Endothelial cell (in vitro differentiated cells): ENCODE measurements around the gene SLC18B1. TPM values are rescaled to one million over a fixed set of nuclear protein-coding genes. Genes with fewer than 3 reads are reported as not detected.
"Not testable (repeated sequence)": the region's sequence is repeated elsewhere in the genome, so short reads cannot be mapped to it uniquely, and the experiment has no call there.

ENCODE experiments used
- DNase-seq: peaks from one replicate; pipeline ENCODE4 v3.0.0; 2021; ENCODE audit warnings: low spot score
- H3K27ac Mint-ChIP-seq: one replicate; pipeline ENCODE4 v1.8.0; 2021; ENCODE audit warnings: mixed read lengths, inconsistent platforms; ENCODE audit not compliant: unreplicated experiment
- H3K27me3 Mint-ChIP-seq: one replicate; pipeline ENCODE4 v1.8.0; 2021; ENCODE audit warnings: mild to moderate bottlenecking, moderate library complexity, mixed read lengths, inconsistent platforms; ENCODE audit not compliant: unreplicated experiment
- H3K36me3 Mint-ChIP-seq: one replicate; pipeline ENCODE4 v1.8.0; 2021; ENCODE audit warnings: mild to moderate bottlenecking, low read depth, mixed read lengths, inconsistent platforms; ENCODE audit not compliant: unreplicated experiment
- H3K4me1 Mint-ChIP-seq: one replicate; pipeline ENCODE4 v1.8.0; 2021; ENCODE audit warnings: mild to moderate bottlenecking, mixed read lengths, inconsistent platforms; ENCODE audit not compliant: unreplicated experiment
- H3K4me3 Mint-ChIP-seq: one replicate; pipeline ENCODE4 v1.8.0; 2021; ENCODE audit warnings: mild to moderate bottlenecking, mixed read lengths, inconsistent platforms; ENCODE audit not compliant: unreplicated experiment
- H3K9me3 Mint-ChIP-seq: one replicate; pipeline ENCODE4 v1.8.0; 2021; ENCODE audit warnings: mixed read lengths, inconsistent platforms; ENCODE audit not compliant: unreplicated experiment
- total RNA-seq: library from RNA; stranded (reverse); fragmentation: NEBNext Ultra II Directional; extraction: Animal tissue kit (Norgen Biotek cat#: 25700); gene quantifications from one replicate; pipeline ENCODE4 v1.2.1, GENCODE V29; 2021; ENCODE audit not compliant: unreplicated experiment
- TF ChIP-seq, protein P1 (sequence below): fragments of 200-600 bp; sonication (generic); IDR thresholded peaks from one replicate; pipeline ENCODE4 v1.5.0; 2021; ENCODE audit warnings: antibody characterized with exemption; ENCODE audit not compliant: unreplicated experiment

The SLC18B1 gene
- total RNA-seq, 1 donor from 2014 or later = 11.1 TPM

DNA sequence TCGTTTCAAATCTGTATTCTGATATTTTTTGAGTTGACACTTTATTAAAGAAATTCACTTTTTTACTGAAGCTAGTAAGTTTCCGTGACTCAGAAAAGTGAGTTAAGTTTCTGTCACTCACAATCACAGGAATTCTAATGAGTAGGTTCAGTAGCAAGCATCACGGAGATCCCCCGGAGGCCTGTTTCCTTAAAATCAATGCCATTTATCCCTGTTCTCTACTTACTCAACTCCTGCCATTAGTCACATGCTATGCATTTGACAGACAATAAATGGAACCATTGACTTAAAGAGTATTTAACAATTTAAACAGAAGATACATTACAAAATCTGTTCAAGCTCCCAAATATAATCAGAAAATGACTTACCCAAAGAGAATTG is 9.1 kb downstream of the SLC18B1 start:
- TF ChIP-seq, protein P1, sequence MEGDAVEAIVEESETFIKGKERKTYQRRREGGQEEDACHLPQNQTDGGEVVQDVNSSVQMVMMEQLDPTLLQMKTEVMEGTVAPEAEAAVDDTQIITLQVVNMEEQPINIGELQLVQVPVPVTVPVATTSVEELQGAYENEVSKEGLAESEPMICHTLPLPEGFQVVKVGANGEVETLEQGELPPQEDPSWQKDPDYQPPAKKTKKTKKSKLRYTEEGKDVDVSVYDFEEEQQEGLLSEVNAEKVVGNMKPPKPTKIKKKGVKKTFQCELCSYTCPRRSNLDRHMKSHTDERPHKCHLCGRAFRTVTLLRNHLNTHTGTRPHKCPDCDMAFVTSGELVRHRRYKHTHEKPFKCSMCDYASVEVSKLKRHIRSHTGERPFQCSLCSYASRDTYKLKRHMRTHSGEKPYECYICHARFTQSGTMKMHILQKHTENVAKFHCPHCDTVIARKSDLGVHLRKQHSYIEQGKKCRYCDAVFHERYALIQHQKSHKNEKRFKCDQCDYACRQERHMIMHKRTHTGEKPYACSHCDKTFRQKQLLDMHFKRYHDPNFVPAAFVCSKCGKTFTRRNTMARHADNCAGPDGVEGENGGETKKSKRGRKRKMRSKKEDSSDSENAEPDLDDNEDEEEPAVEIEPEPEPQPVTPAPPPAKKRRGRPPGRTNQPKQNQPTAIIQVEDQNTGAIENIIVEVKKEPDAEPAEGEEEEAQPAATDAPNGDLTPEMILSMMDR = no peak
- Mint-ChIP-seq H3K27ac (no peak overlapping the region), H3K27me3 (no peaks in the 10 kb centered on the region), H3K4me1 (peaks cover 18% of the 10 kb centered on the region), H3K9me3 (no peaks in the 10 kb centered on the region), H3K36me3 (peaks cover 6% of the 10 kb centered on the region), H3K4me3 (no peak overlapping the region)
- no peak for DNase-seq

DNA sequence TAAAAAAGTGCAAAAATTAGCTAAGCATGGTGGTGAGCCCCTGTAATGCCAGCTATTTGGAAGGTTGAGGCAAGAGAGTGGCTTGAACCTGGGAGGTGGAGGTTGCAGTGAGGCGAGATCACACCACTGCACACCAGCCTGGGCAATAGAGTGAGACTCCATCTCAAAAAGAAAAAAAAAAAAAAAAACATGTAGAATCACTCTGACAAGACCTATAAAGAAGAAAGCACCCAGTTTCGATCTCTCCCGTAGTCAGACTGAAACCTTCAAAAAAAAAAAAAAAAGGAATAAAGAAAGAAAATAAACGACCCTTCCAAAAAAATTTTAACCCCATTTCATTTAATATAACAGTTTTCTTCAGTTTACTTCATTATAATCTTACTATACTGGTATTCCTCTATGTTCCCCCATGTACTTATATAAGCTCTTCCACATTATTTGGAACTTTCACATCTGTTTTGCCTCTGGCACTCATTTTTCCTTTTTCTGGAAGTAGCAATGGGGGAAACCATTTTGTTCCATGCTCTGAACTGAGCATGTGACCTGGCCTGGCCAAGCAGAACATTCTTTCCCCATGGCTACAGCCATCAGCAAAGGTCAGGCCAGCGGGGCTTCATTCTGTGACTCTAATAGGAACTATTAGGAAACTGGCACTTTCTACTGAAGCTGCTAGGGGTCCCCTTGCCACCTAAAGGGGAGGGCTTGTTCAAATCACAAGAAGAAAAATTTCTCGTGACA is 9.6 kb downstream of the SLC18B1 start:
- H3K9me3 Mint-ChIP-seq = no peaks in the 10 kb centered on the region
- no peak for DNase-seq
- H3K36me3 Mint-ChIP-seq = peaks cover 6% of the 10 kb centered on the region
- no peak overlapping the region for H3K4me3 Mint-ChIP-seq
- H3K27ac Mint-ChIP-seq = no peak overlapping the region
- TF ChIP-seq, protein P1 = no peak
- H3K27me3 Mint-ChIP-seq = no peaks in the 10 kb centered on the region
- peaks cover 18% of the 10 kb centered on the region for H3K4me1 Mint-ChIP-seq

DNA sequence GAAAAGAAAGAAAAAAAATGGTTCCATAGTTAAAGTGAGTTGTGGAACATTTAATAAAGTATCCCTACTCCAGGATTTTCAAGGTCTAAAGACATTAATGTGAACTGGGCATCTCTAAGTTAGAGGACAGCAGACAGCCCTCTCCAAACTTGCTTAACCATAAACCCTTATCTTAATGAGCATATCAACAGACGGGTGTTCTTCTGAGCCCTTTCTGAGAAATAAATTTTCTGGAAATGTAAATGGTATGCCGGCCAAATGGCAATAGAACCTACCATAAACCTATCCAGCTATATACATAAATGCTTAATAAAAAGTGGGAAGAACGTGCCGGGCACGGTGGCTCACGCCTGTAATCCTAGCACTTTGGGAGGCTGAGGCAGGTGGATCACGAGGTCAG is 12.5 kb downstream of the SLC18B1 start:
- Mint-ChIP-seq H3K27ac (no peak overlapping the region), H3K4me1 (peaks cover 10% of the 10 kb centered on the region), H3K9me3 (no peaks in the 10 kb centered on the region), H3K27me3 (no peaks in the 10 kb centered on the region), H3K4me3 (no peak overlapping the region), H3K36me3 (no peaks in the 10 kb centered on the region)
- DNase-seq = no peak
- TF ChIP-seq, protein P1 = no peak

DNA sequence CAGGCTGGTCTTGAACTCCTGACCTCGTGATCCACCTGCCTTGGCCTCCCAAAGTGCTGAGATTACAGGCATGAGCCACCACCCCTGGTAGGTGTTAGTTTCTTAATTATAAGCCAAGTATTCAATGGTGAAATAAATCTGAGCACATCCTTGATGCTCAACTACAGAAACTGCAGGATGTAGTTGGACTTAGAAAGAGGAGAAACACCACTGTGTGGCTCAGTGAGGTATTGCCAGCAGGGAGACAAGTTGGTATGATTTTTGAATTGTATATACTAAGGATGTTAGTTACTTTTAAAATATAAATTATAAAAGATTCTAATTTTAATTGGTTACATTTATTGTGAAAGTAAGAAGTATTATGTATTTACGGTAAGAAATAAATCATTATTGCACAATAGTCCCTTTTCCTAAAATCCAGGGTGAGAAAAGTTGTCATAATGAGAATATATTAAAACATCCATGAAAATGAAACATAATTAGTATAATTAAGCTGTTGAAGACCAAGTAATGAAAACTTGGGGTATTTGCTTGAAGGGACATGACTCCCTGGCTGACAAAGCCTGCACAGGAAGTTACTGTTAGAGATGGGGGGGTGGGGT is 17.6 kb downstream of the SLC18B1 start:
- no peaks in the 10 kb centered on the region for H3K36me3 Mint-ChIP-seq

DNA sequence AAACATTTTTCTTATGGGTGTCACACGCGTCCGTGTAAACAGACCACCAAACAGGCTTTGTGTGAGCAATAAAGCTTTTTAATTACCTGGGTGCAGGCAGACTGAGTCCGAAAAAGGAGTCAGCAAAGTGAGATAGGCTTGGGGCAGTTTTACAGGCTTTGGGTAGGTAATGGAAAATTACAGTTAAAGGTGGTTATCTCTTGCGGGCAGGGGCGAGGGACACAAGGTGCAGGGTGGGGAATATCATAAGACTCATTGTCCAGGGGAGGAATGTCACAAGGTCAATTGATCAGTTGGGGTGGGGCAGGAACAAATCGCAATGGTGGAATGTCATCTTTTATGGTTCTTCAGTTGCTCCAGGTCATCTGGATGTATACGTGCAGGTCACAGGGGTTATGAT is 20.6 kb downstream of the SLC18B1 start:
- not testable (repeated sequence) for H3K27ac Mint-ChIP-seq, H3K9me3 Mint-ChIP-seq, H3K36me3 Mint-ChIP-seq, H3K4me3 Mint-ChIP-seq, H3K4me1 Mint-ChIP-seq, H3K27me3 Mint-ChIP-seq, DNase-seq

More for the DNA sequence above, 17.6 kb downstream of the SLC18B1 start:
- Mint-ChIP-seq H3K27me3 (no peaks in the 10 kb centered on the region), H3K9me3 (no peaks in the 10 kb centered on the region), H3K27ac (no peak overlapping the region), H3K4me1 (no peaks in the 10 kb centered on the region), H3K4me3 (no peak overlapping the region)
- TF ChIP-seq, protein P1 = peak; percentile 29
- no peak for DNase-seq
